ENCODE results near the gene PTF1A.

The PTF1A gene

GRCh38 chr10:23157691-23158369, 34.3 kb upstream of the PTF1A start:
- no peak overlapping the region for H3K9ac ChIP-seq (ENCODE audit: low read length)
- no peak overlapping the region for H3K27ac ChIP-seq (ENCODE audit: low read depth, low read length)
- peak overlapping the region; percentile 52 for H3K4me3 ChIP-seq (ENCODE audit: low read depth, low read length)
- no peaks in the 10 kb centered on the region for H3K9me3 ChIP-seq (ENCODE audit: control insufficient read depth, insufficient read depth, low read depth, low read length)
- no peaks in the 10 kb centered on the region for H3K36me3 ChIP-seq (ENCODE audit: control insufficient read depth, insufficient read depth, low read length)
- peaks cover 56% of the 10 kb centered on the region for H3K27me3 ChIP-seq (ENCODE audit: control insufficient read depth, insufficient read depth, low read length)
- H3K4me1 ChIP-seq (ENCODE audit: control insufficient read depth, insufficient read depth, low read length): peaks cover 3% of the 10 kb centered on the region

GRCh38 chr10:23158370-23158769, 33.7 kb upstream of the PTF1A start:
- Histone ChIP-seq H3K9me3 (ENCODE audit: control insufficient read depth, insufficient read depth, low read depth, low read length) (no peaks in the 10 kb centered on the region), H3K27me3 (ENCODE audit: control insufficient read depth, insufficient read depth, low read length) (peaks cover 59% of the 10 kb centered on the region), H3K4me3 (ENCODE audit: low read depth, low read length) (peak overlapping the region; percentile 52), H3K9ac (ENCODE audit: low read length) (no peak overlapping the region), H3K36me3 (ENCODE audit: control insufficient read depth, insufficient read depth, low read length) (no peaks in the 10 kb centered on the region), H3K27ac (ENCODE audit: low read depth, low read length) (no peak overlapping the region), H3K4me1 (ENCODE audit: control insufficient read depth, insufficient read depth, low read length) (peaks cover 3% of the 10 kb centered on the region)

- peaks cover 99% of the 10 kb centered on the region for H3K27me3 ChIP-seq (ENCODE audit: control insufficient read depth, insufficient read depth, low read length)
- no peak overlapping the region for H3K9ac ChIP-seq (ENCODE audit: low read length)
- H3K4me3 ChIP-seq (ENCODE audit: low read depth, low read length): no peak overlapping the region
- 0 out of 2 replicates have a peak, but pooled peaks cover 11% of the 10 kb centered on the region for H3K4me1 ChIP-seq (ENCODE audit: control insufficient read depth, insufficient read depth, low read length)
- no peak overlapping the region for H3K27ac ChIP-seq (ENCODE audit: low read depth, low read length)
- H3K9me3 ChIP-seq (ENCODE audit: control insufficient read depth, insufficient read depth, low read depth, low read length): no peaks in the 10 kb centered on the region
- no peaks in the 10 kb centered on the region for H3K36me3 ChIP-seq (ENCODE audit: control insufficient read depth, insufficient read depth, low read length)
Observed at GRCh38 chr10:23171232-23171876, 20.8 kb upstream of the PTF1A start.

- Histone ChIP-seq H3K4me3 (ENCODE audit: low read depth, low read length) (peak overlapping the region; percentile 55), H3K27ac (ENCODE audit: low read depth, low read length) (no peak overlapping the region), H3K9me3 (ENCODE audit: control insufficient read depth, insufficient read depth, low read depth, low read length) (no peaks in the 10 kb centered on the region), H3K4me1 (ENCODE audit: control insufficient read depth, insufficient read depth, low read length) (0 out of 2 replicates have a peak, but pooled peaks cover 11% of the 10 kb centered on the region), H3K9ac (ENCODE audit: low read length) (no peak overlapping the region), H3K36me3 (ENCODE audit: control insufficient read depth, insufficient read depth, low read length) (no peaks in the 10 kb centered on the region), H3K27me3 (ENCODE audit: control insufficient read depth, insufficient read depth, low read length) (peaks cover 99% of the 10 kb centered on the region)
Observed at GRCh38 chr10:23172429-23173213, 19.5 kb upstream of the PTF1A start.

GRCh38 chr10:23173214-23174073, 18.7 kb upstream of the PTF1A start:
- H3K9ac ChIP-seq (ENCODE audit: low read length): no peak overlapping the region
- H3K9me3 ChIP-seq (ENCODE audit: control insufficient read depth, insufficient read depth, low read depth, low read length): no peaks in the 10 kb centered on the region
- H3K27ac ChIP-seq (ENCODE audit: low read depth, low read length): no peak overlapping the region
- peaks cover 99% of the 10 kb centered on the region for H3K27me3 ChIP-seq (ENCODE audit: control insufficient read depth, insufficient read depth, low read length)
- 0 out of 2 replicates have a peak, but pooled peaks cover 11% of the 10 kb centered on the region for H3K4me1 ChIP-seq (ENCODE audit: control insufficient read depth, insufficient read depth, low read length)
- H3K4me3 ChIP-seq (ENCODE audit: low read depth, low read length): peak overlapping the region; percentile 55
- H3K36me3 ChIP-seq (ENCODE audit: control insufficient read depth, insufficient read depth, low read length): no peaks in the 10 kb centered on the region

- Histone ChIP-seq H3K4me1 (ENCODE audit: control insufficient read depth, insufficient read depth, low read length) (0 out of 2 replicates have a peak, but pooled peaks cover 11% of the 10 kb centered on the region), H3K4me3 (ENCODE audit: low read depth, low read length) (peak overlapping the region; percentile 55), H3K9me3 (ENCODE audit: control insufficient read depth, insufficient read depth, low read depth, low read length) (no peaks in the 10 kb centered on the region), H3K9ac (ENCODE audit: low read length) (no peak overlapping the region), H3K27ac (ENCODE audit: low read depth, low read length) (no peak overlapping the region), H3K36me3 (ENCODE audit: control insufficient read depth, insufficient read depth, low read length) (no peaks in the 10 kb centered on the region), H3K27me3 (ENCODE audit: control insufficient read depth, insufficient read depth, low read length) (peaks cover 99% of the 10 kb centered on the region)
Observed at GRCh38 chr10:23174074-23174976, 17.8 kb upstream of the PTF1A start.

GRCh38 chr10:23174977-23175512, 17.1 kb upstream of the PTF1A start:
- H3K4me1 ChIP-seq (ENCODE audit: control insufficient read depth, insufficient read depth, low read length): 0 out of 2 replicates have a peak, but pooled peaks cover 11% of the 10 kb centered on the region

GRCh38 chr10:23186178-23186577, 5.9 kb upstream of the PTF1A start:
- peaks cover 21% of the 10 kb centered on the region; the same call in 1 of the 2 replicates for H3K4me1 ChIP-seq (ENCODE audit: control insufficient read depth, insufficient read depth, low read length)
- H3K27me3 ChIP-seq (ENCODE audit: control insufficient read depth, insufficient read depth, low read length): peaks cover 92% of the 10 kb centered on the region
- H3K9ac ChIP-seq (ENCODE audit: low read length): no peak overlapping the region
- H3K27ac ChIP-seq (ENCODE audit: low read depth, low read length): no peak overlapping the region
- H3K4me3 ChIP-seq (ENCODE audit: low read depth, low read length): no peak overlapping the region
- 0 out of 2 replicates have a peak, but pooled peaks cover 3% of the 10 kb centered on the region for H3K9me3 ChIP-seq (ENCODE audit: control insufficient read depth, insufficient read depth, low read depth, low read length)
- no peaks in the 10 kb centered on the region for H3K36me3 ChIP-seq (ENCODE audit: control insufficient read depth, insufficient read depth, low read length)

More at GRCh38 chr10:23174977-23175512, 17.1 kb upstream of the PTF1A start:
- Histone ChIP-seq H3K27ac (ENCODE audit: low read depth, low read length) (no peak overlapping the region), H3K4me3 (ENCODE audit: low read depth, low read length) (no peak overlapping the region; the same call in 1 of the 2 replicates), H3K9me3 (ENCODE audit: control insufficient read depth, insufficient read depth, low read depth, low read length) (no peaks in the 10 kb centered on the region), H3K27me3 (ENCODE audit: control insufficient read depth, insufficient read depth, low read length) (peaks cover 100% of the 10 kb centered on the region), H3K9ac (ENCODE audit: low read length) (no peak overlapping the region), H3K36me3 (ENCODE audit: control insufficient read depth, insufficient read depth, low read length) (no peaks in the 10 kb centered on the region)

GRCh38 chr10:23186697-23187096, 5.4 kb upstream of the PTF1A start:
- Histone ChIP-seq H3K9ac (ENCODE audit: low read length) (no peak overlapping the region), H3K27me3 (ENCODE audit: control insufficient read depth, insufficient read depth, low read length) (peaks cover 92% of the 10 kb centered on the region), H3K4me3 (ENCODE audit: low read depth, low read length) (no peak overlapping the region), H3K9me3 (ENCODE audit: control insufficient read depth, insufficient read depth, low read depth, low read length) (0 out of 2 replicates have a peak, but pooled peaks cover 3% of the 10 kb centered on the region), H3K4me1 (ENCODE audit: control insufficient read depth, insufficient read depth, low read length) (peaks cover 23% of the 10 kb centered on the region; the same call in 1 of the 2 replicates), H3K36me3 (ENCODE audit: control insufficient read depth, insufficient read depth, low read length) (no peaks in the 10 kb centered on the region), H3K27ac (ENCODE audit: low read depth, low read length) (no peak overlapping the region)
